Upper lobe of left lung (tissue), 6 donors: ENCODE results near the gene HES7. TPM values are rescaled to one million over a fixed set of nuclear protein-coding genes. Genes with fewer than 3 reads are reported as not detected.
"Not testable (repeated sequence)": the region's sequence is repeated elsewhere in the genome, so short reads cannot be mapped to it uniquely, and the experiment has no call there.

Source experiments
- ATAC-seq, 2 donors: fragments of 200-7000 bp; cut with Tn5 transposase; one replicate each; pipeline ENCODE4 v1.9.1; 2022; ENCODE audit warnings: mild to moderate bottlenecking in 2 of 2, moderate library complexity in 2 of 2; ENCODE audit not compliant: low FRiP score in 2 of 2
- DNase-seq, 2 donors: peaks; one replicate each; pipeline ENCODE4 v3.0.0-alpha.2; 2019 to 2020
- H3K27ac ChIP-seq, 4 donors: fragments of 200-600 bp; sonication (generic); one replicate each; pipeline ENCODE4 v1.5.1; 2016 to 2019
- H3K27me3 ChIP-seq, 4 donors: fragments of 200-600 bp; sonication (generic); one replicate each; pipeline ENCODE4 v1.5.1; 2017 to 2019
- H3K36me3 ChIP-seq, 4 donors: fragments of 200-600 bp; sonication (generic); one replicate each; pipeline ENCODE4 v1.5.1; 2016 to 2019
- H3K4me1 ChIP-seq, 4 donors: fragments of 200-600 bp; sonication (generic); one replicate each; pipeline ENCODE4 v1.5.1; 2018 to 2019
- H3K4me3 ChIP-seq, 4 donors: fragments of 200-600 bp; sonication (generic); one replicate each; pipeline ENCODE4 v1.5.1; 2017 to 2019; ENCODE audit warnings: mild to moderate bottlenecking in 2 of 4, moderate library complexity in 1 of 4
- H3K9me3 ChIP-seq, 4 donors: fragments of 200-600 bp; sonication (generic); one replicate each; pipeline ENCODE4 v1.5.1; 2018 to 2019
- CTCF ChIP-seq, 6 experiments: fragments of 450-650 bp in 4 of 6; fragments of 200-600 bp in 2 of 6; sonication (generic) in 2 of 6; IDR thresholded peaks; one replicate each; pipeline ENCODE4 v1.5.1; 2016 to 2019; ENCODE audit warnings: antibody characterized with exemption in 6 of 6
- EP300 ChIP-seq, 4 donors: sonication (generic); formaldehyde crosslinking; IDR thresholded peaks; one replicate each; pipeline ENCODE4 v1.5.1; 2017; ENCODE audit warnings: antibody characterized with exemption in 4 of 4, control low read depth in 2 of 4
- POLR2A ChIP-seq, 4 donors: fragments of 450-650 bp; IDR thresholded peaks; one replicate each; pipeline ENCODE4 v1.5.1; 2016 to 2017; ENCODE audit warnings: antibody characterized with exemption in 4 of 4, mild to moderate bottlenecking in 2 of 4
- POLR2AphosphoS5 ChIP-seq, 2 donors: sonication (generic); formaldehyde crosslinking; IDR thresholded peaks; one replicate each; pipeline ENCODE4 v1.5.1; 2017; ENCODE audit warnings: antibody characterized with exemption in 2 of 2
- WGBS, 2 donors: methylation state at CpG; one replicate each; pipeline ENCODE4 v1.1.5; 2017 to 2018; 5-methylcytosine and 5-hydroxymethylcytosine counted together
- total RNA-seq, 6 donors: library from RNA; depleted of rRNA in 4 of 6; stranded (reverse); fragments of >200 nt in 4 of 6; gene quantifications; one replicate each; pipeline versions ENCODE4 v1.1.0 to v1.2.1, GENCODE V29; 2016 to 2021
- donor health status: DM: no; HTN: no; CAD: no; lungs with moderate emphysema.
- donor health status: DM: no; HTN: yes; CAD: no; lungs with severe emphysema.

HES7 gene
- total RNA-seq, 6 donors from 2014 or later: 4.9 TPM; not detected in 5

- H3K4me3 ChIP-seq: peak overlapping the region in 3 of 4 donors; percentile 36 to 49 (median 46)
- peaks cover 0 to 11% (median 7%) of the 10 kb centered on the region in 4 donors for H3K27me3 ChIP-seq
- WGBS, 2 donors: 29 to 55% methylated on average over 2 to 8 of the region's 10 CpGs
- DNase-seq: no peak
- H3K27ac ChIP-seq: no peak overlapping the region
- H3K4me1 ChIP-seq: peaks cover 8 to 12% (median 9%) of the 10 kb centered on the region in 4 donors
- no peak for ATAC-seq
- H3K9me3 ChIP-seq: no peaks in the 10 kb centered on the region
- H3K36me3 ChIP-seq: no peaks in the 10 kb centered on the region
- TF ChIP-seq CTCF (IDR thresholded peaks at IDR 0.05) (no peak), EP300 (IDR thresholded peaks at IDR 0.05) (no peak), POLR2A (IDR thresholded peaks at IDR 0.05) (no peak), POLR2AphosphoS5 (IDR thresholded peaks at IDR 0.05) (no peak)
Observed at GRCh38 chr17:8110456-8110804, 13.5 kb downstream of the HES7 start.

- DNase-seq (peak; percentile 78 to 94), ATAC-seq (peak; percentile 77 to 89)
- no peak for TF ChIP-seq POLR2AphosphoS5 (IDR thresholded peaks at IDR 0.05)
- peak; percentile 71 to 94 (median 91) for TF ChIP-seq CTCF (IDR thresholded peaks at IDR 0.05)
- Histone ChIP-seq H3K27ac (no peak overlapping the region), H3K4me3 (peak overlapping the region in 3 of 4 donors; percentile 36 to 49 (median 46)), H3K27me3 (peaks cover 0 to 8% (median 7%) of the 10 kb centered on the region in 4 donors), H3K9me3 (no peaks in the 10 kb centered on the region), H3K4me1 (peaks cover 8 to 12% (median 9%) of the 10 kb centered on the region in 4 donors), H3K36me3 (no peaks in the 10 kb centered on the region)
- 1 to 15% methylated on average over 23 to 44 of the region's 63 CpGs for WGBS, 2 donors
Observed at GRCh38 chr17:8109661-8110455, 14.0 kb downstream of the HES7 start.

- DNase-seq: peak in 1 of 2 donors; percentile 75
- Histone ChIP-seq H3K27me3 (peaks cover 0 to 8% (median 5%) of the 10 kb centered on the region in 4 donors), H3K36me3 (no peaks in the 10 kb centered on the region), H3K4me1 (peaks cover 8 to 12% (median 9%) of the 10 kb centered on the region in 4 donors), H3K27ac (no peak overlapping the region), H3K9me3 (no peaks in the 10 kb centered on the region), H3K4me3 (no peak overlapping the region)
- no peak for TF ChIP-seq EP300 (IDR thresholded peaks at IDR 0.05)
- TF ChIP-seq POLR2A (IDR thresholded peaks at IDR 0.05): no peak
- TF ChIP-seq CTCF (IDR thresholded peaks at IDR 0.05): no peak
- TF ChIP-seq POLR2AphosphoS5 (IDR thresholded peaks at IDR 0.05): no peak
- ATAC-seq: no peak
- 82 to 91% methylated on average over 14 to 29 of the region's 33 CpGs for WGBS, 2 donors
Observed at GRCh38 chr17:8108972-8109660, 14.8 kb downstream of the HES7 start.

- H3K9me3 ChIP-seq, H3K27me3 ChIP-seq, H3K4me3 ChIP-seq, DNase-seq, ATAC-seq, H3K27ac ChIP-seq, H3K36me3 ChIP-seq: not testable (repeated sequence)
- 74 to 89% methylated on average over 4 of the region's 4 CpGs for WGBS, 2 donors
- H3K4me1 ChIP-seq: peaks cover 8 to 12% (median 9%) of the 10 kb centered on the region in 4 donors
Observed at GRCh38 chr17:8106980-8107379, 16.9 kb downstream of the HES7 start.

GRCh38 chr17:8105957-8106398 lies 17.9 kb downstream of the HES7 start:
- Histone ChIP-seq H3K36me3 (no peaks in the 10 kb centered on the region), H3K4me3 (no peak overlapping the region), H3K4me1 (peaks cover 8 to 12% (median 9%) of the 10 kb centered on the region in 4 donors), H3K27ac (no peak overlapping the region), H3K27me3 (peaks cover 0 to 8% (median 3%) of the 10 kb centered on the region in 4 donors), H3K9me3 (no peaks in the 10 kb centered on the region)
- TF ChIP-seq EP300 (IDR thresholded peaks at IDR 0.05): no peak
- WGBS, 2 donors: 89% methylated on average over 5 of the region's 5 CpGs
- no peak for DNase-seq
- ATAC-seq: no peak
